ENCODE data around the gene TTC3. TPM values are rescaled to one million over a fixed set of nuclear protein-coding genes. Genes with fewer than 3 reads are reported as not detected.

The TTC3 gene
- total RNA-seq, 2 experiments from 2014 or later = 73.5 to 90.0 TPM

DNA sequence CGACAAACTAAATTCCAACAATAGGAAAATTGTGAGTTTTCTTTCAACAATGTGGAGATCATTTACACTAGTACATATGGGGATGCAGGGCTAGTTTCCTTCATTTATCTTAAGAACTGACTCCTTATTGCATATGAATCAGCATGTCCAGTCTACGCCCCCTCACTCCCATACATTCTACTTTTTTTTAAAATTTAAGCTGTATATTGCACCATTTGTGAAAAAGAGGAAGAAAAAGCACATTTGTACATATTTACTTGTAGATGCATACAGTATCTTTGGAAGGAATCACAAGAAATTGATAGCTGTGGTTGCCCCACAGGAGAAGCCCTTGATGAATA lies 178.2 kb downstream of the TTC3 start:
- H3K9me2 ChIP-seq (ENCODE audit: insufficient read depth, low read length) = no peaks in the 10 kb centered on the region
- H3K4me1 ChIP-seq (ENCODE audit: insufficient read depth, low read length, poor library complexity, severe bottlenecking) = no peaks in the 10 kb centered on the region
- H3K4me3 ChIP-seq (ENCODE audit: low read depth, low read length, poor library complexity, severe bottlenecking) = no peak overlapping the region
- no TSS peak for BruUV-seq (replicated peaks)
- TF ChIP-seq EZH2phosphoT487 (IDR thresholded peaks at IDR 0.05; ENCODE audit: borderline replicate concordance, low read depth, low read length) = no peak
- TF ChIP-seq, protein P1, sequence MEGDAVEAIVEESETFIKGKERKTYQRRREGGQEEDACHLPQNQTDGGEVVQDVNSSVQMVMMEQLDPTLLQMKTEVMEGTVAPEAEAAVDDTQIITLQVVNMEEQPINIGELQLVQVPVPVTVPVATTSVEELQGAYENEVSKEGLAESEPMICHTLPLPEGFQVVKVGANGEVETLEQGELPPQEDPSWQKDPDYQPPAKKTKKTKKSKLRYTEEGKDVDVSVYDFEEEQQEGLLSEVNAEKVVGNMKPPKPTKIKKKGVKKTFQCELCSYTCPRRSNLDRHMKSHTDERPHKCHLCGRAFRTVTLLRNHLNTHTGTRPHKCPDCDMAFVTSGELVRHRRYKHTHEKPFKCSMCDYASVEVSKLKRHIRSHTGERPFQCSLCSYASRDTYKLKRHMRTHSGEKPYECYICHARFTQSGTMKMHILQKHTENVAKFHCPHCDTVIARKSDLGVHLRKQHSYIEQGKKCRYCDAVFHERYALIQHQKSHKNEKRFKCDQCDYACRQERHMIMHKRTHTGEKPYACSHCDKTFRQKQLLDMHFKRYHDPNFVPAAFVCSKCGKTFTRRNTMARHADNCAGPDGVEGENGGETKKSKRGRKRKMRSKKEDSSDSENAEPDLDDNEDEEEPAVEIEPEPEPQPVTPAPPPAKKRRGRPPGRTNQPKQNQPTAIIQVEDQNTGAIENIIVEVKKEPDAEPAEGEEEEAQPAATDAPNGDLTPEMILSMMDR (conservative IDR thresholded peaks at IDR 0.05; ENCODE audit: low read length) = no peak
- H2AFZ ChIP-seq (ENCODE audit: low read length) = no peak overlapping the region
- peaks cover 22% of the 10 kb centered on the region; the same call in 1 of the 2 replicates for H4K20me1 ChIP-seq (ENCODE audit: insufficient read depth, low read length)
- H3K79me2 ChIP-seq (ENCODE audit: insufficient read depth, low read depth, low read length) = peaks cover 76% of the 10 kb centered on the region
- no peak overlapping the region for H3K4me2 ChIP-seq (ENCODE audit: low read length)
- no peaks in the 10 kb centered on the region for H3K9me3 ChIP-seq (ENCODE audit: low read length)
- H3K27ac ChIP-seq (ENCODE audit: low read depth, low read length, poor library complexity, severe bottlenecking) = no peak overlapping the region
- ChIA-PET POLR2A (interaction anchor here (0.6 to 1.8 kb wide), 2 partner anchors 8 to 291 kb away, joined by 4 to 6 read pairs; no protein-coding TSS in a partner anchor), CTCF (ENCODE audit: unreplicated experiment) (no interaction called here)
- H3K36me3 ChIP-seq (ENCODE audit: insufficient read depth, low read length) = no peaks in the 10 kb centered on the region
- intact Hi-C loops (cut with micrococcal nuclease; ENCODE audit: unreplicated experiment) = no loop called here
- DNase-seq (ENCODE audit: low spot score) = no peak

Small RNA genes within 50 kb of the gene (small RNA-seq; reads per million reads assigned to genes)
- gene RN7SL678P (not detected), gene RNU6-696P (not detected)

Other genes starting within 250 kb of the TTC3 start
- gene HLCS, start 106.6 kb upstream of the TTC3 start, total RNA-seq (2014; rRNA removed; shearing (Covaris generic)) = 12.0 and 13.7 TPM in 2 replicates
- gene HLCS, start 106.6 kb upstream of the TTC3 start, total RNA-seq (2022) = 20.9 and 24.2 TPM in 2 replicates
- gene RIPPLY3, start 66.6 kb upstream of the TTC3 start, total RNA-seq (2014; rRNA removed; shearing (Covaris generic)) = not detected in 2 replicates
- gene RIPPLY3, start 66.6 kb upstream of the TTC3 start, total RNA-seq (2022) = not detected in 2 replicates
- 3.7 and 7.4 TPM in 2 replicates for gene PIGP, start 183 bp upstream of the TTC3 start, total RNA-seq (2014; rRNA removed; shearing (Covaris generic))
- gene PIGP, start 183 bp upstream of the TTC3 start, total RNA-seq (2022) = 35.4 and 38.8 TPM in 2 replicates
- 33.0 and 39.7 TPM in 2 replicates for gene VPS26C, start 194.1 kb downstream of the TTC3 start, total RNA-seq (2014; rRNA removed; shearing (Covaris generic))
- 43.3 and 46.7 TPM in 2 replicates for gene VPS26C, start 194.1 kb downstream of the TTC3 start, total RNA-seq (2022)